ENCODE measurements around the gene WRNIP1.
"Not testable (repeated sequence)": the region's sequence is repeated elsewhere in the genome, so short reads cannot be mapped to it uniquely, and the experiment has no call there.

Gene WRNIP1

GRCh38 chr6:2749969-2750600 is 15.1 kb upstream of the WRNIP1 start:
- TF ChIP-seq ZNF274 (IDR thresholded peaks at IDR 0.05; ENCODE audit: low read depth, low read length) = no peak
- no peak overlapping the region for H3K4me3 ChIP-seq (ENCODE audit: low read length)

GRCh38 chr6:2750832-2751231 is 14.4 kb upstream of the WRNIP1 start, which contains the start of gene MYLK4:
TSS of gene MYLK4 (minus strand) at chr6:2750922. CDS start at chr6:2749294, 1,628 bp downstream.
- no peak within 1 kb of the TSS for H3K4me3 ChIP-seq (ENCODE audit: low read length)
- TF ChIP-seq ZNF274 (IDR thresholded peaks at IDR 0.05; ENCODE audit: low read depth, low read length) = no peak

- no peak for TF ChIP-seq ZNF274 (IDR thresholded peaks at IDR 0.05; ENCODE audit: low read depth, low read length)
- no peak overlapping the region for H3K4me3 ChIP-seq (ENCODE audit: low read length)
These were observed 13.3 kb upstream of the WRNIP1 start for GRCh38 chr6:2751871-2752270.

- no peak for TF ChIP-seq ZNF274 (IDR thresholded peaks at IDR 0.05; ENCODE audit: low read depth, low read length)
- no peak overlapping the region for H3K4me3 ChIP-seq (ENCODE audit: low read length)
These were observed 12.6 kb upstream of the WRNIP1 start for GRCh38 chr6:2752477-2753109.

GRCh38 chr6:2753110-2753489 is 12.1 kb upstream of the WRNIP1 start:
- H3K4me3 ChIP-seq (ENCODE audit: low read length) = no peak overlapping the region
- no peak for TF ChIP-seq ZNF274 (IDR thresholded peaks at IDR 0.05; ENCODE audit: low read depth, low read length)

- H3K4me3 ChIP-seq (ENCODE audit: low read length) = no peak overlapping the region
- no peak for TF ChIP-seq ZNF274 (IDR thresholded peaks at IDR 0.05; ENCODE audit: low read depth, low read length)
These were observed 11.4 kb upstream of the WRNIP1 start for GRCh38 chr6:2753743-2754142.

- no peak for TF ChIP-seq ZNF274 (IDR thresholded peaks at IDR 0.05; ENCODE audit: low read depth, low read length)
- no peak overlapping the region for H3K4me3 ChIP-seq (ENCODE audit: low read length)
These were observed 10.8 kb upstream of the WRNIP1 start for GRCh38 chr6:2754393-2754792.

GRCh38 chr6:2754911-2755310 is 10.3 kb upstream of the WRNIP1 start:
- H3K4me3 ChIP-seq (ENCODE audit: low read length) = no peak overlapping the region
- TF ChIP-seq ZNF274 (IDR thresholded peaks at IDR 0.05; ENCODE audit: low read depth, low read length) = no peak

- no peak overlapping the region for H3K4me3 ChIP-seq (ENCODE audit: low read length)
- TF ChIP-seq ZNF274 (IDR thresholded peaks at IDR 0.05; ENCODE audit: low read depth, low read length) = no peak
These were observed 9.7 kb upstream of the WRNIP1 start for GRCh38 chr6:2755456-2755855.

- no peak overlapping the region for H3K4me3 ChIP-seq (ENCODE audit: low read length)
- TF ChIP-seq ZNF274 (IDR thresholded peaks at IDR 0.05; ENCODE audit: low read depth, low read length) = no peak
These were observed 9.0 kb upstream of the WRNIP1 start for GRCh38 chr6:2756241-2756640.

- TF ChIP-seq ZNF274 (IDR thresholded peaks at IDR 0.05; ENCODE audit: low read depth, low read length) = no peak
- H3K4me3 ChIP-seq (ENCODE audit: low read length) = no peak overlapping the region
These were observed 8.4 kb upstream of the WRNIP1 start for GRCh38 chr6:2756687-2757224.

GRCh38 chr6:2758980-2759379 is 6.2 kb upstream of the WRNIP1 start:
- H3K4me3 ChIP-seq (ENCODE audit: low read length) = no peak overlapping the region
- TF ChIP-seq ZNF274 (IDR thresholded peaks at IDR 0.05; ENCODE audit: low read depth, low read length) = no peak

- TF ChIP-seq ZNF274 (IDR thresholded peaks at IDR 0.05; ENCODE audit: low read depth, low read length) = no peak
- H3K4me3 ChIP-seq (ENCODE audit: low read length) = no peak overlapping the region
These were observed 4.0 kb upstream of the WRNIP1 start for GRCh38 chr6:2760882-2761842.

- H3K4me3 ChIP-seq (ENCODE audit: low read length) = not testable (repeated sequence)
These were observed 2.3 kb upstream of the WRNIP1 start for GRCh38 chr6:2762868-2763267.
